ENCODE measurements around the gene FAM53A. TPM values are rescaled to one million over a fixed set of nuclear protein-coding genes. Genes with fewer than 3 reads are reported as not detected.

The FAM53A gene
- total and polyA plus RNA-seq, 8 donors: 0.73 to 2.8 (median 1.8) TPM; not detected in 4

GRCh38 chr4:1654216-1654955 lies 29.7 kb downstream of the FAM53A start:
- Histone ChIP-seq H3K27ac (no peak overlapping the region), H3K4me3 (no peak overlapping the region), H3K4me1 (no peaks in the 10 kb centered on the region), H3K27me3 (no peaks in the 10 kb centered on the region), H3K36me3 (peaks cover 0 to 17% (median 10%) of the 10 kb centered on the region in 4 donors), H3K9me3 (no peaks in the 10 kb centered on the region)
- 84 to 94% (median 89%) methylated on average over 13 to 23 of the region's 23 CpGs for WGBS, 5 donors
- peak in 1 of 2 donors; percentile 38 for DNase-seq
- intact Hi-C loops (cut with DNase I; ENCODE audit: low total_unique reads): no loop called here
- no peak for TF ChIP-seq POLR2AphosphoS5 (IDR thresholded peaks at IDR 0.05)
- TF ChIP-seq POLR2A (IDR thresholded peaks at IDR 0.05): no peak
- TF ChIP-seq CTCF (IDR thresholded peaks at IDR 0.05): no peak
- no peak for TF ChIP-seq EP300 (IDR thresholded peaks at IDR 0.05)

GRCh38 chr4:1653776-1654175 lies 30.3 kb downstream of the FAM53A start:
- no peak for DNase-seq
- Histone ChIP-seq H3K27me3 (no peaks in the 10 kb centered on the region), H3K36me3 (peaks cover 0 to 17% (median 10%) of the 10 kb centered on the region in 4 donors), H3K9me3 (no peaks in the 10 kb centered on the region), H3K27ac (no peak overlapping the region), H3K4me3 (no peak overlapping the region), H3K4me1 (no peaks in the 10 kb centered on the region)
- 83 to 93% (median 86%) methylated on average over 4 to 10 of the region's 10 CpGs for WGBS, 5 donors
- intact Hi-C loops (cut with DNase I; ENCODE audit: low total_unique reads): no loop called here
- no peak for TF ChIP-seq CTCF (IDR thresholded peaks at IDR 0.05)
- TF ChIP-seq POLR2A (IDR thresholded peaks at IDR 0.05): no peak
- no peak for TF ChIP-seq EP300 (IDR thresholded peaks at IDR 0.05)
- no peak for TF ChIP-seq POLR2AphosphoS5 (IDR thresholded peaks at IDR 0.05)

DNA sequence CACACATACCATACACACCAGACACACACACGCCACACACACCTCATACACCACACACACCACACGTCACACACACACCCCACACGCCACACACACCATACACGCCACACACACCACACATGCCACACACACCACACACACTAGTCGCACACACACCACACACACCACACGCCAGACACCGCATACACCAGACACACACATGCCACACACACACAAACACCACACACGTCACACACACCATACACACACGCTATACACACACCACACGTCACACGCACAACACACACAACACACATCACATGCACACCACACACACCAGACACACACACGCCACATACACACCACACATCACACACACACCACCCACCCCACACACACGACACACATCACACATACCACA lies 32.0 kb downstream of the FAM53A start:
- Histone ChIP-seq H3K36me3 (peaks cover 0 to 17% (median 9%) of the 10 kb centered on the region in 4 donors), H3K4me3 (no peak overlapping the region), H3K9me3 (no peaks in the 10 kb centered on the region), H3K27ac (no peak overlapping the region), H3K27me3 (no peaks in the 10 kb centered on the region), H3K4me1 (no peaks in the 10 kb centered on the region)
- no peak for TF ChIP-seq CTCF (IDR thresholded peaks at IDR 0.05)
- no peak for TF ChIP-seq POLR2AphosphoS5 (IDR thresholded peaks at IDR 0.05)
- TF ChIP-seq EP300 (IDR thresholded peaks at IDR 0.05): no peak
- no peak for TF ChIP-seq POLR2A (IDR thresholded peaks at IDR 0.05)
- intact Hi-C loops (cut with DNase I; ENCODE audit: low total_unique reads): no loop called here
- DNase-seq: no peak
- WGBS, 5 donors: 95 to 98% (median 97%) methylated on average over 13 of the region's 13 CpGs

GRCh38 chr4:1651609-1652008 lies 32.5 kb downstream of the FAM53A start:
- intact Hi-C loops (cut with DNase I; ENCODE audit: low total_unique reads): no loop called here
- Histone ChIP-seq H3K4me3 (no peak overlapping the region), H3K27me3 (no peaks in the 10 kb centered on the region), H3K4me1 (no peaks in the 10 kb centered on the region), H3K9me3 (no peaks in the 10 kb centered on the region), H3K27ac (no peak overlapping the region), H3K36me3 (peaks cover 0 to 15% (median 6%) of the 10 kb centered on the region in 4 donors)
- WGBS, 5 donors: 88 to 97% (median 97%) methylated on average over 12 to 13 of the region's 13 CpGs
- TF ChIP-seq CTCF (IDR thresholded peaks at IDR 0.05): no peak
- TF ChIP-seq POLR2A (IDR thresholded peaks at IDR 0.05): no peak
- no peak for TF ChIP-seq EP300 (IDR thresholded peaks at IDR 0.05)
- TF ChIP-seq POLR2AphosphoS5 (IDR thresholded peaks at IDR 0.05): no peak
- DNase-seq: no peak
